Measurements from ENCODE around the gene MAP3K9. TPM values are rescaled to one million over a fixed set of nuclear protein-coding genes. Genes with fewer than 3 reads are reported as not detected.

Gene MAP3K9
- total and polyA plus RNA-seq, 10 of the 15 experiments (the other 5 are each of a cell fraction or from before 2014, with no cell fraction given): 0.48 to 7.9 (median 2.9) TPM

- no peaks in the 10 kb centered on the region for H3K36me3 ChIP-seq (ENCODE audit: control insufficient read depth in 2 of 2, insufficient read depth in 2 of 2, low read length in 1 of 2)
- BruUV-seq (replicated peaks): no TSS peak
- no peaks in the 10 kb centered on the region for H3K9me3 ChIP-seq (replicated peaks; ENCODE audit: control insufficient read depth, insufficient read depth, low read length)
- H3K27me3 ChIP-seq (replicated peaks in 1 of 2; ENCODE audit: control insufficient read depth in 2 of 2, insufficient read depth in 2 of 2, low read length in 1 of 2): no peaks in the 10 kb centered on the region
- TF ChIP-seq ATF3 (IDR thresholded peaks at IDR 0.05; ENCODE audit: borderline replicate concordance, extremely low read depth, low read depth, low read length): no peak
- TF ChIP-seq POU2F2 (IDR thresholded peaks at IDR 0.05; ENCODE audit: borderline replicate concordance, low read depth, low read length): no peak
- TF ChIP-seq HDAC2 (IDR thresholded peaks at IDR 0.05): no peak
- no peak for TF ChIP-seq IRF4 (IDR thresholded peaks at IDR 0.05; ENCODE audit: low read depth, low read length)
- TF ChIP-seq RAD21 (IDR thresholded peaks at IDR 0.05; ENCODE audit: insufficient read depth, low read depth, low read length): no peak
- no peak for TF ChIP-seq MTA2 (IDR thresholded peaks at IDR 0.05; ENCODE audit: low read depth)
- TF ChIP-seq ELK1 (IDR thresholded peaks at IDR 0.05; ENCODE audit: low read depth, low read length): no peak
- no peak for TF ChIP-seq FOXM1 (IDR thresholded peaks at IDR 0.05; ENCODE audit: low read depth, low read length)
- intact Hi-C loops (cut with micrococcal nuclease; ENCODE audit: unreplicated experiment) (no loop called here), in situ Hi-C loops (cut with MboI) (no loop called here)
- FAIRE-seq: no peak
- H3K4me1 ChIP-seq (ENCODE audit: control insufficient read depth, insufficient read depth, low read length): no peaks in the 10 kb centered on the region
- WGBS (ENCODE audit: insufficient coverage, insufficient replicate concordance, low lambda C conversion rate, missing lambda C conversion rate): 91% methylated on average over 10 of the region's 10 CpGs
- no peak overlapping the region for H3K4me3 ChIP-seq
- H3K27ac ChIP-seq (ENCODE audit: control insufficient read depth, insufficient read depth): no peak overlapping the region
- ChIA-PET RAD21 (ENCODE audit: unreplicated experiment) (no interaction called here), SMC1A (ENCODE audit: uncharacterized antibody, unreplicated experiment) (interaction anchor here (0.7 to 1.5 kb wide), 2 partner anchors 12 to 38 kb away, joined by 3 read pairs; no protein-coding TSS in a partner anchor), CTCF (interaction anchor here (0.8 to 1.2 kb wide), 2 partner anchors 10 to 12 kb away, joined by 3 to 4 read pairs; no protein-coding TSS in a partner anchor), POLR2A (no interaction called here)
- no peak overlapping the region for H2AFZ ChIP-seq (ENCODE audit: control insufficient read depth, low read depth, low read length)
- no peak for DNase-seq (ENCODE audit: low read depth, low spot score)
- no peak overlapping the region for H3K4me2 ChIP-seq (ENCODE audit: control insufficient read depth, insufficient read depth)
- no peaks in the 10 kb centered on the region for H4K20me1 ChIP-seq (ENCODE audit: control insufficient read depth, insufficient read depth)
- H3K9ac ChIP-seq (ENCODE audit: control insufficient read depth, insufficient read depth, low read length): no peak overlapping the region
- no peaks in the 10 kb centered on the region for H3K79me2 ChIP-seq (ENCODE audit: control insufficient read depth, insufficient read depth, low read length)
- ATAC-seq: no peak
Observed at GRCh38 chr14:70692210-70692609, 117.1 kb downstream of the MAP3K9 start.
